Osteocyte (in vitro differentiated cells): ENCODE measurements around the gene PPP1CC. TPM values are rescaled to one million over a fixed set of nuclear protein-coding genes. Genes with fewer than 3 reads are reported as not detected.
A peak's percentile ranks its signal among the peaks of the same experiment; 100 is the strongest.

Experiments
- DNase-seq: peaks from one replicate; pipeline ENCODE4 v3.0.0; 2021; ENCODE audit warnings: mixed read lengths; ENCODE audit not compliant: unreplicated experiment; ENCODE audit errors: extremely low spot score
- H3K27ac Mint-ChIP-seq: one replicate; pipeline ENCODE4 v1.8.0; 2021; ENCODE audit warnings: mild to moderate bottlenecking, mixed read lengths; ENCODE audit not compliant: unreplicated experiment
- H3K27me3 Mint-ChIP-seq: one replicate; pipeline ENCODE4 v1.8.0; 2021; ENCODE audit warnings: mixed read lengths; ENCODE audit not compliant: unreplicated experiment
- H3K36me3 Mint-ChIP-seq: one replicate; pipeline ENCODE4 v1.8.0; 2021; ENCODE audit warnings: mixed read lengths; ENCODE audit not compliant: unreplicated experiment
- H3K4me1 Mint-ChIP-seq: one replicate; pipeline ENCODE4 v1.8.0; 2021; ENCODE audit warnings: mixed read lengths; ENCODE audit not compliant: unreplicated experiment
- H3K4me3 Mint-ChIP-seq: one replicate; pipeline ENCODE4 v1.8.0; 2021; ENCODE audit warnings: mild to moderate bottlenecking, moderate library complexity, mixed read lengths; ENCODE audit not compliant: unreplicated experiment
- H3K9me3 Mint-ChIP-seq: one replicate; pipeline ENCODE4 v1.8.0; 2021; ENCODE audit warnings: mixed read lengths; ENCODE audit not compliant: unreplicated experiment
- CTCF ChIP-seq: fragments of 200-600 bp; sonication (generic); IDR thresholded peaks from 2 replicates; pipeline ENCODE4 v1.5.0; 2021; ENCODE audit warnings: antibody characterized with exemption, mild to moderate bottlenecking, moderate library complexity
- total RNA-seq: library from RNA; stranded (reverse); gene quantifications from 2 replicates; pipeline ENCODE4 v1.2.1, GENCODE V29; 2021

The PPP1CC gene
- total RNA-seq, 1 donor from 2014 or later, result 102 TPM

GRCh38 chr12:110733089-110733715 is 9.5 kb downstream of the PPP1CC start:
- no peak for DNase-seq

GRCh38 chr12:110732572-110732971 is 10.1 kb downstream of the PPP1CC start:
- H3K4me3 Mint-ChIP-seq, result no peak overlapping the region
- no peak for TF ChIP-seq CTCF
- H3K27ac Mint-ChIP-seq, result no peak overlapping the region
- H3K9me3 Mint-ChIP-seq, result no peaks in the 10 kb centered on the region
- peaks cover 29% of the 10 kb centered on the region for H3K4me1 Mint-ChIP-seq
- DNase-seq, result no peak
- H3K36me3 Mint-ChIP-seq, result peaks cover 39% of the 10 kb centered on the region
- H3K27me3 Mint-ChIP-seq, result no peaks in the 10 kb centered on the region

More at GRCh38 chr12:110733089-110733715, 9.5 kb downstream of the PPP1CC start:
- Mint-ChIP-seq H3K36me3 (peaks cover 35% of the 10 kb centered on the region), H3K4me3 (no peak overlapping the region), H3K27ac (peak overlapping the region; percentile 47), H3K9me3 (no peaks in the 10 kb centered on the region), H3K27me3 (no peaks in the 10 kb centered on the region), H3K4me1 (peaks cover 32% of the 10 kb centered on the region)
- TF ChIP-seq CTCF, result no peak

- Mint-ChIP-seq H3K27me3 (no peaks in the 10 kb centered on the region), H3K4me3 (no peak overlapping the region), H3K4me1 (peaks cover 23% of the 10 kb centered on the region), H3K36me3 (peaks cover 44% of the 10 kb centered on the region), H3K9me3 (no peaks in the 10 kb centered on the region), H3K27ac (no peak overlapping the region)
- no peak for DNase-seq
- TF ChIP-seq CTCF, result no peak
Observed at GRCh38 chr12:110731479-110731878, 11.2 kb downstream of the PPP1CC start.

- H3K36me3 Mint-ChIP-seq, result peaks cover 47% of the 10 kb centered on the region
- no peak overlapping the region for H3K4me3 Mint-ChIP-seq
- no peaks in the 10 kb centered on the region for H3K27me3 Mint-ChIP-seq
- H3K9me3 Mint-ChIP-seq, result no peaks in the 10 kb centered on the region
- DNase-seq, result no peak
- no peak overlapping the region for H3K27ac Mint-ChIP-seq
- TF ChIP-seq CTCF, result no peak
- peaks cover 16% of the 10 kb centered on the region for H3K4me1 Mint-ChIP-seq
Observed at GRCh38 chr12:110728628-110729027, 14.1 kb downstream of the PPP1CC start.

- Mint-ChIP-seq H3K27ac (no peak overlapping the region), H3K27me3 (no peaks in the 10 kb centered on the region), H3K9me3 (no peaks in the 10 kb centered on the region), H3K4me1 (peaks cover 1% of the 10 kb centered on the region), H3K36me3 (peaks cover 53% of the 10 kb centered on the region), H3K4me3 (no peak overlapping the region)
- no peak for DNase-seq
- no peak for TF ChIP-seq CTCF
Observed at GRCh38 chr12:110726708-110727369, 15.9 kb downstream of the PPP1CC start.
